DND-41 (cell line): ENCODE measurements around the gene KCNG1.

ENCODE experiments used
- ATAC-seq: fragments of 200-7000 bp; cut with Tn5 transposase; 3 replicates; pipeline ENCODE4 v1.9.1; 2021; ENCODE audit warnings: low read depth; ENCODE audit not compliant: insufficient read depth
- DNase-seq: peaks from one replicate; pipeline ENCODE4 v3.0.0-alpha.2; 2020
- H2AFZ ChIP-seq: 2 replicates; pipeline ENCODE4 v1.6.0; 2012; ENCODE audit warnings: low read depth, low read length
- H3K27ac ChIP-seq: 2 replicates; pipeline ENCODE4 v1.5.1; 2012; ENCODE audit warnings: low read length, inconsistent platforms
- H3K27me3 ChIP-seq: fragments of 200-600 bp; sonication (generic); 2 replicates; pipeline ENCODE4 v1.6.0; 2012; ENCODE audit warnings: low read length, mild to moderate bottlenecking, inconsistent platforms; ENCODE audit not compliant: insufficient read depth, poor library complexity
- H3K36me3 ChIP-seq: 2 replicates; pipeline ENCODE4 v1.5.1; 2012; ENCODE audit warnings: low read length, inconsistent platforms; ENCODE audit not compliant: insufficient read depth
- H3K4me1 ChIP-seq: 2 replicates; pipeline ENCODE4 v1.5.1; 2012; ENCODE audit warnings: mild to moderate bottlenecking, low read length; ENCODE audit not compliant: insufficient read depth
- H3K4me2 ChIP-seq: 2 replicates; pipeline ENCODE4 v1.6.0; 2012; ENCODE audit warnings: mild to moderate bottlenecking, moderate library complexity, low read length, inconsistent platforms; ENCODE audit not compliant: insufficient read depth
- H3K4me3 ChIP-seq, 2 experiments: fragments of 200-600 bp in 1 of 2; shearing (Covaris generic) in 1 of 2; 2 replicates each; pipeline ENCODE4 v1.5.1; 2012 to 2016; ENCODE audit warnings: inconsistent platforms in 2 of 2, low read length in 2 of 2, mild to moderate bottlenecking in 2 of 2, low read depth in 1 of 2, moderate library complexity in 1 of 2
- H3K79me2 ChIP-seq: 2 replicates; pipeline ENCODE4 v1.6.0; 2012; ENCODE audit warnings: low read length, inconsistent platforms; ENCODE audit not compliant: insufficient read depth
- H3K9ac ChIP-seq: 2 replicates; pipeline ENCODE4 v1.6.0; 2012; ENCODE audit warnings: low read depth, mild to moderate bottlenecking, inconsistent platforms, low read length, moderate library complexity
- H3K9me3 ChIP-seq: 2 replicates; pipeline ENCODE4 v1.5.1; 2012; ENCODE audit warnings: low read length, moderate library complexity, mild to moderate bottlenecking, inconsistent platforms; ENCODE audit not compliant: insufficient read depth, severe bottlenecking
- H4K20me1 ChIP-seq: 2 replicates; pipeline ENCODE4 v1.6.0; 2012; ENCODE audit warnings: low read length; ENCODE audit not compliant: insufficient read depth
- EZH2 ChIP-seq: IDR thresholded peaks from 3 replicates; pipeline ENCODE4 v1.6.1; 2012; ENCODE audit warnings: borderline replicate concordance, low read depth, mild to moderate bottlenecking, moderate library complexity, low read length, inconsistent platforms; ENCODE audit not compliant: severe bottlenecking
- TF ChIP-seq, protein P1 (sequence below): IDR thresholded peaks from 2 replicates; pipeline ENCODE4 v1.5.1; 2012; ENCODE audit warnings: borderline replicate concordance, low read length, moderate library complexity, mild to moderate bottlenecking; ENCODE audit not compliant: poor library complexity, severe bottlenecking; ENCODE audit errors: extremely low read depth

The KCNG1 gene

DNA sequence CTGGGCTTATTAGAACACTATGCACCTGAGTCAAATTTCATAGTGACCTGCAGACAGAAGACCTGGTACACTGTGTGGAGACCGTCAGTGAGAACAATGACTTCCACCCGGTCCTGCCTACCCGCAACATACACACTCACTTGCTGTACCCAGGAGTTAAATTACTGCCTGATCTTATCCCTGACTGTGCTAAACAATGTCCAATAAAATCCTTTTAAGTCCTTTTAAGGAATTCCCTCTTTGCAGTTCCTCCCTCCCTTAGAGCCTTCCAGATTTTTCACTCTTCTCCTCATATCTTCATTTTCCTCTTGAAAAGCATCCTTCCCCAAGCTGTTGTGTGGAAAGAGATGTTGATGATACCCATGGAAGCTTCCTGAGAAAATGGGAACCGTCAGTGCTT, 3.4 kb upstream of the KCNG1 start:
- Histone ChIP-seq H3K4me1 (no peaks in the 10 kb centered on the region), H3K27ac (no peak overlapping the region), H4K20me1 (no peaks in the 10 kb centered on the region), H2AFZ (no peak overlapping the region), H3K4me3 (no peak overlapping the region), H3K9ac (no peak overlapping the region), H3K9me3 (no peaks in the 10 kb centered on the region), H3K27me3 (peaks cover 10% of the 10 kb centered on the region), H3K36me3 (no peaks in the 10 kb centered on the region), H3K4me2 (no peak overlapping the region), H3K79me2 (no peaks in the 10 kb centered on the region)
- ATAC-seq (no peak), DNase-seq (no peak)
- no peak for TF ChIP-seq EZH2
- TF ChIP-seq, protein P1, sequence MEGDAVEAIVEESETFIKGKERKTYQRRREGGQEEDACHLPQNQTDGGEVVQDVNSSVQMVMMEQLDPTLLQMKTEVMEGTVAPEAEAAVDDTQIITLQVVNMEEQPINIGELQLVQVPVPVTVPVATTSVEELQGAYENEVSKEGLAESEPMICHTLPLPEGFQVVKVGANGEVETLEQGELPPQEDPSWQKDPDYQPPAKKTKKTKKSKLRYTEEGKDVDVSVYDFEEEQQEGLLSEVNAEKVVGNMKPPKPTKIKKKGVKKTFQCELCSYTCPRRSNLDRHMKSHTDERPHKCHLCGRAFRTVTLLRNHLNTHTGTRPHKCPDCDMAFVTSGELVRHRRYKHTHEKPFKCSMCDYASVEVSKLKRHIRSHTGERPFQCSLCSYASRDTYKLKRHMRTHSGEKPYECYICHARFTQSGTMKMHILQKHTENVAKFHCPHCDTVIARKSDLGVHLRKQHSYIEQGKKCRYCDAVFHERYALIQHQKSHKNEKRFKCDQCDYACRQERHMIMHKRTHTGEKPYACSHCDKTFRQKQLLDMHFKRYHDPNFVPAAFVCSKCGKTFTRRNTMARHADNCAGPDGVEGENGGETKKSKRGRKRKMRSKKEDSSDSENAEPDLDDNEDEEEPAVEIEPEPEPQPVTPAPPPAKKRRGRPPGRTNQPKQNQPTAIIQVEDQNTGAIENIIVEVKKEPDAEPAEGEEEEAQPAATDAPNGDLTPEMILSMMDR: no peak

GRCh38 chr20:51024761-51025160, 1.9 kb upstream of the KCNG1 start:
- no peak overlapping the region for H3K27ac ChIP-seq
- H3K4me1 ChIP-seq: no peaks in the 10 kb centered on the region
- no peak overlapping the region for H3K4me2 ChIP-seq
- peaks cover 25% of the 10 kb centered on the region for H3K27me3 ChIP-seq
- no peak overlapping the region for H2AFZ ChIP-seq
- ATAC-seq (no peak), DNase-seq (no peak)
- H3K79me2 ChIP-seq: no peaks in the 10 kb centered on the region
- H4K20me1 ChIP-seq: no peaks in the 10 kb centered on the region
- no peak for TF ChIP-seq EZH2
- TF ChIP-seq, protein P1: no peak
- H3K9me3 ChIP-seq: no peaks in the 10 kb centered on the region
- H3K9ac ChIP-seq: no peak overlapping the region
- no peaks in the 10 kb centered on the region for H3K36me3 ChIP-seq
- H3K4me3 ChIP-seq: no peak overlapping the region

DNA sequence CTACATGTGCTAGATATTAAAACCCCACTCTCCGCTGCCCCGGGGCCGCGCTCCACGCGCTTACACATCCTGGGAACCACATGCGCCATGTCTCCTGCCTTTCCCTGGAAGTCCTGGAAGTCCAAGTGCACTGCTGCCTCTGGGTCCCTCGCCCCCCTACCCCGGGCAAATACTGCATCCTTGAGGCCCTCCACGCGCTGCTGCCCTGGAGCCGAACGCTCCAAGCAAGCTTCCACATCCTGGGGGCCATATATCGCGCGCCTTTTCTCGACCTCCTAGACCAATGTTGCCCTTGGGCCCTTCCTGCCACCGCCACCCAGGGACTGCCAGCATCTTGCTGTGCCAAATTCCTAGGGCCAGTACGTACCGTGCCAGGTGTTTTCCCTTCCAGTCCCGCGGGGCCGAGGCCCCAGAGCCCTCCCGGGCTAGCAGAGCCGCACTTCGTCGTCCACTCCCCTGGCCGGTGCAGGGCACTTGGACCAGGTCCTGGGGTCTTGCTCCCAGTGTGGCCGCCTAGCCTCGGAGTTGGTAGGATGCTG, 779 bp upstream of the KCNG1 start:
- H3K4me2 ChIP-seq: no peak overlapping the region

More for the DNA sequence above, 779 bp upstream of the KCNG1 start:
- Histone ChIP-seq H3K79me2 (no peaks in the 10 kb centered on the region), H3K9me3 (no peaks in the 10 kb centered on the region), H3K4me3 (no peak overlapping the region), H2AFZ (no peak overlapping the region), H4K20me1 (no peaks in the 10 kb centered on the region), H3K36me3 (no peaks in the 10 kb centered on the region), H3K27me3 (peaks cover 23% of the 10 kb centered on the region), H3K4me1 (no peaks in the 10 kb centered on the region), H3K9ac (no peak overlapping the region), H3K27ac (no peak overlapping the region)
- TF ChIP-seq, protein P1: no peak
- no peak for TF ChIP-seq EZH2
- DNase-seq (no peak), ATAC-seq (no peak)
